GM12878 (cell line): ENCODE results near the gene CELF2. TPM values are rescaled to one million over a fixed set of nuclear protein-coding genes. Genes with fewer than 3 reads are reported as not detected.
A peak's percentile ranks its signal among the peaks of the same experiment; 100 is the strongest.

Experiments used
- BCL11A ChIP-seq: IDR thresholded peaks from 2 replicates; pipeline ENCODE4 v1.6.1; 2011; ENCODE audit warnings: low read depth, low read length
- CHD2 ChIP-seq: IDR thresholded peaks from 2 replicates; pipeline ENCODE4 v1.6.1; 2011; ENCODE audit warnings: low read depth, low read length, improper control_type of control experiment, borderline replicate concordance
- EGR1 ChIP-seq, 2 experiments: IDR thresholded peaks; 1 replicate in 1 of 2; 2 replicates in 1 of 2; pipeline ENCODE4 v1.6.1; 2011 to 2012; ENCODE audit warnings: low read depth in 2 of 2, low read length in 2 of 2, borderline replicate concordance in 1 of 2, mild to moderate bottlenecking in 1 of 2, moderate library complexity in 1 of 2
- HDGF ChIP-seq: fragments of 450-650 bp; IDR thresholded peaks from 2 replicates; pipeline ENCODE4 v1.6.1; 2016; ENCODE audit warnings: antibody characterized with exemption
- IRF5 ChIP-seq: fragments of 450-650 bp; IDR thresholded peaks from 2 replicates; pipeline ENCODE4 v1.6.1; 2017; ENCODE audit warnings: borderline replicate concordance
- MEF2B ChIP-seq: fragments of 450-650 bp; IDR thresholded peaks from 2 replicates; pipeline ENCODE4 v1.6.1; 2018; ENCODE audit warnings: mild to moderate bottlenecking, moderate library complexity; ENCODE audit not compliant: partially characterized antibody, poor library complexity, severe bottlenecking
- MLLT1 ChIP-seq: fragments of 450-650 bp; IDR thresholded peaks from 2 replicates; pipeline ENCODE4 v1.6.1; 2016; ENCODE audit warnings: mild to moderate bottlenecking
- MXI1 ChIP-seq: fragments of 150-350 bp; IDR thresholded peaks from 2 replicates; pipeline ENCODE4 v1.6.1; 2011; ENCODE audit warnings: low read depth, mild to moderate bottlenecking, inconsistent platforms, low read length, improper control_type of control experiment
- NFYB ChIP-seq: IDR thresholded peaks from 2 replicates; pipeline ENCODE4 v1.6.1; 2011; ENCODE audit warnings: low read depth, mild to moderate bottlenecking, low read length, improper control_type of control experiment, moderate library complexity; ENCODE audit not compliant: insufficient read depth
- NRF1 ChIP-seq: conservative IDR thresholded peaks from 2 replicates; pipeline ENCODE4 v1.6.1; 2011; ENCODE audit warnings: mild to moderate bottlenecking, low read depth, low read length, improper control_type of control experiment
- RBBP5 ChIP-seq: fragments of 200-600 bp; sonication (generic); conservative IDR thresholded peaks from 2 replicates; pipeline ENCODE4 v1.6.1; 2016
- RCOR1 ChIP-seq: conservative IDR thresholded peaks from 2 replicates; pipeline ENCODE4 v1.6.1; 2012; ENCODE audit warnings: low read depth, low read length, improper control_type of control experiment
- REST ChIP-seq: IDR thresholded peaks from 2 replicates; pipeline ENCODE4 v1.6.1; 2012; ENCODE audit warnings: mild to moderate bottlenecking, low read depth, low read length
- SPI1 ChIP-seq: IDR thresholded peaks from 2 replicates; pipeline ENCODE4 v1.6.1; 2011; ENCODE audit warnings: low read depth, mild to moderate bottlenecking, low read length, moderate library complexity, borderline replicate concordance; ENCODE audit not compliant: insufficient read depth
- SREBF1 ChIP-seq: IDR thresholded peaks from 2 replicates; pipeline ENCODE4 v1.6.1; 2012; ENCODE audit warnings: mild to moderate bottlenecking, low read length
- SREBF2 ChIP-seq: IDR thresholded peaks from 2 replicates; pipeline ENCODE4 v1.6.1; 2012; ENCODE audit warnings: mild to moderate bottlenecking, low read length
- SUZ12 ChIP-seq: fragments of 200-600 bp; sonication (generic); IDR thresholded peaks from one replicate; pipeline ENCODE4 v1.6.1; 2018; ENCODE audit warnings: antibody characterized with exemption, mild to moderate bottlenecking; ENCODE audit not compliant: unreplicated experiment
- TCF12 ChIP-seq: IDR thresholded peaks from 2 replicates; pipeline ENCODE4 v1.6.1; 2011; ENCODE audit warnings: low read depth, mild to moderate bottlenecking, low read length
- USF1 ChIP-seq: IDR thresholded peaks from 2 replicates; pipeline ENCODE4 v1.6.1; 2011; ENCODE audit warnings: borderline replicate concordance, low read depth, mild to moderate bottlenecking, moderate library complexity, mixed read lengths, low read length; ENCODE audit not compliant: insufficient read depth; ENCODE audit errors: extremely low read length
- ZZZ3 ChIP-seq: IDR thresholded peaks from 2 replicates; pipeline ENCODE4 v1.6.1; 2011; ENCODE audit warnings: low read depth; ENCODE audit not compliant: control insufficient read depth, insufficient read length
- polyA plus RNA-seq, 11 experiments: library from polyadenylated mRNA; depleted of rRNA in 4 of 11; unstranded in 6 of 11; stranded (reverse) in 5 of 11; fragments of >200 nt; fragmentation: Nextera tagmentation in 4 of 11; fragmentation: Illumina TruSeq in 1 of 11; extraction: Ambion mirVana in 4 of 11; extraction: Trizol in 1 of 11; gene quantifications; 1 replicate in 1 of 11; 2 replicates in 10 of 11; pipeline versions ENCODE4 v1.2.1 to v1.2.3, GENCODE V29; 2011 to 2016; ENCODE audit warnings: inconsistent platforms in 2 of 11, missing spikeins in 2 of 11, low read depth in 1 of 11
- total RNA-seq, 4 experiments: library from RNA; depleted of rRNA in 3 of 4; stranded (reverse); fragments of >200 nt in 3 of 4; fragmentation: Illumina TruSeq in 1 of 4; extraction: Trizol in 1 of 4; gene quantifications; 2 replicates each; pipeline versions ENCODE4 v1.2.1 to v1.2.3, GENCODE V29; 2013 to 2021

Gene CELF2
- total and polyA plus RNA-seq, 10 of the 15 experiments (the other 5 are each of a cell fraction or from before 2014, with no cell fraction given) = 20.8 to 129 (median 86.3) TPM

GRCh38 chr10:11194859-11195586, 177.4 kb downstream of the CELF2 start (continued):
- TF ChIP-seq SPI1 (peak; percentile 91), REST (no peak), MLLT1 (no peak), ZZZ3 (no peak), HDGF (peak; percentile 68; the same call in 1 of the 2 replicates), NFYB (no peak), IRF5 (no peak), SREBF1 (no peak), RCOR1 (no peak), MEF2B (no peak), USF1 (no peak), RBBP5 (no peak), NRF1 (no peak), SREBF2 (no peak), CHD2 (no peak), TCF12 (no peak), BCL11A (0 out of 2 replicates have a peak, but pooled peaks have one; percentile 31), MXI1 (no peak), SUZ12 (no peak), EGR1 (IDR thresholded peaks at IDR 0.05; ENCODE audit: borderline replicate concordance in 1 of 2, low read depth in 2 of 2, low read length in 2 of 2) (no peak)
